ENCODE data around the gene GSDME.

GSDME gene

DNA sequence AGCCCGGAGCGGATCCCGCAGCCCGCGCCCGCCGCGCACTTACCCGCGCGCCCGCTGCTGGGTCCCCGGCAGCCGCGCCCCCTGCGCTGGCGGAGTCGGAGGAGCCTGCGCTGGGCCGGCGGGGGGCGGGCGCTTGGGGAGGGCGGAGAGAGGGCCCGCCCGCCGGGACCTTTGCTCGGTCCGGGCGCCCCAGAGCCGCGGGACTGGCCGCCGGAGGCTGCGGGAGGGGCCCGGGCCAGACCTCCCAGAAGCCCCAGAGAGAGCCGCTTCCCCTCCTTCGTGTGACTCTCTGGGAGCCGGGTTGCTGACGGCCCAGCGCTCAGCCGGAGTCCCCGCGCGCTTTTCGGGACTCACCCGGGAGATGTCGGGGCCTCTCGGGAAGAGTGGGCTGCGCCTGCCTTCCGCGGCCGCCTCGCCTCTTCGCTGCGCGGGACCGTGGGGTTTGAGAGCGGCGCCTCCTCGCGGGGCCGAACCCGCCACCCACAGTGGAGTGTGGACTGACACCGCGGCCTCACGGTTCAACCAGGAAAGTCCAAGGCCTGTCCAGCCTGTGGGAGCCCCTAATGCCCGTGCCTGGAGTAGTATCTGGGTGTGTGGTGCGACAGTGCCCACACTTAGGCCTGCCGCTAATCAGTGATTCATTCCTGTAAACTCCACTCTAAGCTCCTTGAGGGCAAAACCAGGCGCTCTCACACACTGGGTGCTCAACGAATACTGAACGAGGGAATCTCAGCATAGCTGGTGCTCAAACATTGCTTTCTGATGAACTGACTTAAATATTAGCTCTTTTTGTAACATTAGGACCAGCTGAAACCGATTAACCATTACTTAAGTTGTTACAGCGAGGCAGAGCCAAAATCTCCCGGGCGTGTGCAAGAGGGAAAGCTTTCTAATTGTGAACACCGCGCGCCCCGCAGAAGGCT is at the start of gene GSDME:
TSS of gene GSDME (minus strand) at position 112 of the 923 bp plus-strand sequence. CDS start 7,690 bp downstream, outside the sequence.
- TF ChIP-seq, protein P1, sequence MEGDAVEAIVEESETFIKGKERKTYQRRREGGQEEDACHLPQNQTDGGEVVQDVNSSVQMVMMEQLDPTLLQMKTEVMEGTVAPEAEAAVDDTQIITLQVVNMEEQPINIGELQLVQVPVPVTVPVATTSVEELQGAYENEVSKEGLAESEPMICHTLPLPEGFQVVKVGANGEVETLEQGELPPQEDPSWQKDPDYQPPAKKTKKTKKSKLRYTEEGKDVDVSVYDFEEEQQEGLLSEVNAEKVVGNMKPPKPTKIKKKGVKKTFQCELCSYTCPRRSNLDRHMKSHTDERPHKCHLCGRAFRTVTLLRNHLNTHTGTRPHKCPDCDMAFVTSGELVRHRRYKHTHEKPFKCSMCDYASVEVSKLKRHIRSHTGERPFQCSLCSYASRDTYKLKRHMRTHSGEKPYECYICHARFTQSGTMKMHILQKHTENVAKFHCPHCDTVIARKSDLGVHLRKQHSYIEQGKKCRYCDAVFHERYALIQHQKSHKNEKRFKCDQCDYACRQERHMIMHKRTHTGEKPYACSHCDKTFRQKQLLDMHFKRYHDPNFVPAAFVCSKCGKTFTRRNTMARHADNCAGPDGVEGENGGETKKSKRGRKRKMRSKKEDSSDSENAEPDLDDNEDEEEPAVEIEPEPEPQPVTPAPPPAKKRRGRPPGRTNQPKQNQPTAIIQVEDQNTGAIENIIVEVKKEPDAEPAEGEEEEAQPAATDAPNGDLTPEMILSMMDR (IDR thresholded peaks at IDR 0.05; ENCODE audit: control insufficient read depth, extremely low read depth, insufficient read depth) = no peak
- peak within 1 kb of the TSS; percentile 55 for H3K4me3 ChIP-seq (ENCODE audit: low read depth, low read length)
- DNase-seq (ENCODE audit: low read depth) = no peak

DNA sequence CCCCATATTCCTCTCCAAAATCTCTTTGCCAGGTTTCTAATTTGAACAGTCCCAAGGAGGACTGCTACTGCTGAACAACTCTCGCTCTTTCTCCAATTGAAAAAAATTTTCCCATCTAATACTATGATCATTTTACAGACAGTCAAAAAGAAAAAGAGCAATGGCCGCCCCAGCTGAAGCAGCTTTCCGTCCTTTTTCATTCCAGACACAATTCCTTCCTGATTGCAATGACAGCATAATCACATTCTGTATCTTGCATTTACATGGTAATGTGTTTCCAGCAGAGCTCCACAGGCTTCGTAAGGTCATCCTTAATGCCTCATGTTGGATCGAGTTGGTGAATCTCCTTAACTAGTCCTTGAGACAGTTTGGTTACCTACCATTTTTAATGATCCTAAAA is 45.0 kb upstream of the GSDME start:
- TF ChIP-seq, protein P1 (IDR thresholded peaks at IDR 0.05; ENCODE audit: control insufficient read depth, extremely low read depth, insufficient read depth) = no peak
- no peak overlapping the region for H3K4me3 ChIP-seq (ENCODE audit: low read depth, low read length)
- no peak for DNase-seq (ENCODE audit: low read depth)

DNA sequence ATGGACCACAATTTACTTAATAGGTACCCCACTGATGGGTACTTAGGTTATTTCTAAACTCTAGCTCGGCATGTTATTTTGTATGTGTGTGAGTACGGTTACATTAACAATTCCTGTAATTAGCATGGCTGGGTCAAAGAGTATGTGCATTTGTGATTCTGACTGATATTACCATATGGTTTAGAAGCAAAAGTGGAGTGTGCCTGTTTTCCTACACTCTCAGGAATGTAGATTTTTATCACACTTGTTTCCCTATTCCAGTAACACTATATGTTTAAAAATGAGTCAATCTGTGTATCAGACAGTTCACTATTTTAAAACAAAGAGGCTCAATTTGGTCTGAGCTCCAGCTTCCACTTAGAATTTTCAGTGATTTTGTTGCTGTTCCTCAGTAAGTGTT is 44.6 kb upstream of the GSDME start:
- TF ChIP-seq, protein P1 (IDR thresholded peaks at IDR 0.05; ENCODE audit: control insufficient read depth, extremely low read depth, insufficient read depth) = no peak
- DNase-seq (ENCODE audit: low read depth) = no peak
- H3K4me3 ChIP-seq (ENCODE audit: low read depth, low read length) = no peak overlapping the region

DNA sequence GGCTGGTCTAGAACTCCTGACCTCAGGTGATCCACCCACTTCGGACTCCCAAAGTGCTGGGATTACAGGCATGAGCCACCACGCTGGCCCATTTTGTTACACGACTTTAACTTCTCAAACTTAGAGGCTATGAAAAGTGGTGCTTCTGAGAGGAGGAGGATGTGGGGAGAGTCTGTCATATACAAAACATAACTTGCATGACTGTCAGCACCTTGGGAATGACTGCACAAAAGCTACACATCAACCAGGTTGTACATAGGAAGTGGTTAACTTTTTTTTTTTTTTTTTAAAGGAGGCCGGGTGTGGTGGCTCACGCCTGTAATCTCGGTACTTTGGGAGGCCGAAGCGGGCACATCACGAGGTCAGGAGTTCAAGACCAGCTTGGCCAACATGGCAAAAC is 43.4 kb upstream of the GSDME start:
- DNase-seq (ENCODE audit: low read depth) = no peak
- no peak overlapping the region for H3K4me3 ChIP-seq (ENCODE audit: low read depth, low read length)
- TF ChIP-seq, protein P1 (IDR thresholded peaks at IDR 0.05; ENCODE audit: control insufficient read depth, extremely low read depth, insufficient read depth) = no peak

DNA sequence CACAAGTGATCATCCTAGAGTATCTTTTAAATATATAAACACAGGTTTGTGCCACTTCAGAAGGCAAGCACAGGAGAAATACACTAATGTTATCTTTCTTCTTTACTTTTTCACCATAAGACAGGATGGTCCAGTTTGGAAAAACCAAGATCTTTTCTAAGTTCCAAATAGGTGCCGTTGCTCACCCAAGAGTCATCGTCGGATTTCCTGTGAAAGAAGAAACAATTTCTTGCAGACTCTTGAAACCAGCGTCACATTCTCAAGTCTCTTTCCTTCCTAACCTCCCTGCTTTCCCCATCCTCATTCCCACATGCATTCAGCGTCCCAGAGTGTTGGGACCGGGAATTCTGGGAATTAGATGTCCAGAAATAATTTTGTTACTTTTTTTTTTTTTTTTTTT is 42.8 kb upstream of the GSDME start:
- DNase-seq (ENCODE audit: low read depth) = no peak
- no peak overlapping the region for H3K4me3 ChIP-seq (ENCODE audit: low read depth, low read length)
- TF ChIP-seq, protein P1 (IDR thresholded peaks at IDR 0.05; ENCODE audit: control insufficient read depth, extremely low read depth, insufficient read depth) = no peak

DNA sequence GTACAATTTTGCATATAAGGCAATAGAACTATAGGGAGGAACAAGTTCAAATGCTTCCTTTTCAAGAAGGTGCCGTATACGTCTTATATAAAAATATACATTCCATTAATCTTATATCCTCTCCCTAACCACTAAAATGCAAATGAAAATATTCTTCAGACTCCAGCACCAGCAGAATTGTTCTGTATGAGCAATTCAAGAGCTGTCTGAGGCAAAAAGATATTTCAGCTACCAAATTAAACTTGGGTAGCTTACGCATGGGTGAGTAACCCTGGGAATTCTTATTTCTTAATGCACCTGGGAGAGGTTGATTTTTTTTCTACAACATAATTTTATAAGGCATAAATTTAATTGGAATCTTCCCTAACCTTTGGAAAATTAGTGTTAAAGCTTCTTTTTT is 42.2 kb upstream of the GSDME start:
- H3K4me3 ChIP-seq (ENCODE audit: low read depth, low read length) = no peak overlapping the region
- TF ChIP-seq, protein P1 (IDR thresholded peaks at IDR 0.05; ENCODE audit: control insufficient read depth, extremely low read depth, insufficient read depth) = no peak
- no peak for DNase-seq (ENCODE audit: low read depth)

Data from LNCaP clone FGC (cell line).